IMR-90 (cell line): ENCODE measurements around the gene CCNA2. TPM values are rescaled to one million over a fixed set of nuclear protein-coding genes. Genes with fewer than 3 reads are reported as not detected.

ENCODE experiments used
- ATAC-seq: fragments of 200-7000 bp; cut with Tn5 transposase; 2 replicates; pipeline ENCODE4 v1.9.1; 2020; ENCODE audit warnings: low read depth, mild to moderate bottlenecking, moderate library complexity
- BruUV-seq: library from RNA; stranded (reverse); fragments of 400-500 nt; replicated peaks from 2 replicates; lab custom pipeline; 2021; lab: Mats Ljungman, UMichigan
- CTCF ChIA-PET: fragments of 300-600 bp; formaldehyde crosslinking; extraction: SDS; loops from one replicate; lab custom pipeline; 2021; ENCODE audit warnings: antibody characterized with exemption; lab: Yijun Ruan, JAX
- POLR2A ChIA-PET: fragments of 300-600 bp; sonication (Branson Sonifier 250); formaldehyde crosslinking; loops from one replicate; lab custom pipeline; 2022; ENCODE audit warnings: antibody characterized with exemption; ENCODE audit not compliant: unreplicated experiment; lab: Charles Lee
- DNase-seq: peaks from one replicate; pipeline ENCODE4 v3.0.0; 2013
- H2AFZ ChIP-seq: replicated peaks from 2 replicates; pipeline ENCODE3; 2013; ENCODE audit warnings: low read length, mild to moderate bottlenecking; ENCODE audit not compliant: poor library complexity
- H2AK5ac ChIP-seq: 2 replicates; pipeline ENCODE4 v1.6.1; 2013; ENCODE audit warnings: low read depth, low read length, inconsistent platforms
- H2AK9ac ChIP-seq: replicated peaks from 2 replicates; pipeline ENCODE3; 2013; ENCODE audit warnings: mild to moderate bottlenecking, low read depth, low read length, moderate library complexity; ENCODE audit not compliant: poor library complexity
- H2BK120ac ChIP-seq: 2 replicates; pipeline ENCODE4 v1.6.1; 2013; ENCODE audit warnings: low read depth, low read length, inconsistent platforms
- H2BK15ac ChIP-seq: 3 replicates; pipeline ENCODE4 v1.6.1; 2013; ENCODE audit warnings: low read depth, low read length, inconsistent platforms
- H2BK20ac ChIP-seq: 2 replicates; pipeline ENCODE4 v1.6.1; 2013; ENCODE audit warnings: low read depth, mild to moderate bottlenecking, inconsistent platforms, low read length, moderate library complexity
- H2BK5ac ChIP-seq: 2 replicates; pipeline ENCODE4 v1.6.1; 2013; ENCODE audit warnings: mild to moderate bottlenecking, low read depth, low read length, inconsistent platforms; ENCODE audit not compliant: poor library complexity, severe bottlenecking
- H3K14ac ChIP-seq: replicated peaks from 2 replicates; pipeline ENCODE4 v1.6.1; 2013; ENCODE audit warnings: low read depth, low read length, inconsistent platforms
- H3K18ac ChIP-seq: 2 replicates; pipeline ENCODE4 v1.6.1; 2013; ENCODE audit warnings: low read depth, low read length, control low read depth
- H3K23ac ChIP-seq: 2 replicates; pipeline ENCODE4 v1.6.1; 2013; ENCODE audit warnings: low read depth, low read length, inconsistent platforms
- H3K27ac ChIP-seq: 2 replicates; pipeline ENCODE4 v1.5.1; 2013; ENCODE audit warnings: mild to moderate bottlenecking, control low read depth, low read length; ENCODE audit not compliant: insufficient read depth
- H3K27me3 ChIP-seq: 2 replicates; pipeline ENCODE4 v1.6.1; 2013; ENCODE audit warnings: low read length; ENCODE audit not compliant: control insufficient read depth, insufficient read depth
- H3K36me3 ChIP-seq: 2 replicates; pipeline ENCODE4 v1.6.1; 2013; ENCODE audit warnings: low read length, mixed read lengths; ENCODE audit not compliant: control insufficient read depth, insufficient read depth
- H3K4ac ChIP-seq: 2 replicates; pipeline ENCODE4 v1.6.1; 2013; ENCODE audit warnings: low read depth, low read length, inconsistent platforms
- H3K4me1 ChIP-seq: 2 replicates; pipeline ENCODE4 v1.6.1; 2013; ENCODE audit warnings: low read length, mixed read lengths; ENCODE audit not compliant: control insufficient read depth, insufficient read depth
- H3K4me2 ChIP-seq: 2 replicates; pipeline ENCODE4 v1.6.1; 2013; ENCODE audit warnings: low read depth, mild to moderate bottlenecking, control low read depth, low read length, moderate library complexity
- H3K4me3 ChIP-seq: 2 replicates; pipeline ENCODE4 v1.5.1; 2013; ENCODE audit warnings: low read depth, mild to moderate bottlenecking, control low read depth, low read length, moderate library complexity; ENCODE audit not compliant: insufficient read depth
- H3K56ac ChIP-seq: 2 replicates; pipeline ENCODE4 v1.6.1; 2013; ENCODE audit warnings: low read length, inconsistent platforms; ENCODE audit not compliant: insufficient read depth; ENCODE audit errors: extremely low read depth
- H3K79me1 ChIP-seq, 2 experiments: 2 replicates each; pipeline ENCODE4 v1.6.1; 2013; ENCODE audit warnings: low read length in 2 of 2, inconsistent platforms in 1 of 2, low read depth in 1 of 2
- H3K9ac ChIP-seq: 2 replicates; pipeline ENCODE4 v1.6.1; 2013; ENCODE audit warnings: low read depth, low read length, control low read depth
- H3K9me1 ChIP-seq: 2 replicates; pipeline ENCODE4 v1.6.1; 2013; ENCODE audit warnings: low read length, inconsistent platforms; ENCODE audit not compliant: insufficient read depth
- H3K9me3 ChIP-seq: 2 replicates; pipeline ENCODE4 v1.6.1; 2013; ENCODE audit warnings: low read length; ENCODE audit not compliant: control insufficient read depth, insufficient read depth
- H4K20me1 ChIP-seq: 2 replicates; pipeline ENCODE4 v1.6.1; 2013; ENCODE audit warnings: low read length, inconsistent platforms; ENCODE audit not compliant: insufficient read depth
- H4K5ac ChIP-seq: 2 replicates; pipeline ENCODE4 v1.6.1; 2013; ENCODE audit warnings: mild to moderate bottlenecking, low read depth, low read length, control low read depth
- H4K8ac ChIP-seq, 2 experiments: 2 replicates each; pipeline ENCODE4 v1.6.1; 2013; ENCODE audit warnings: low read depth in 2 of 2, low read length in 2 of 2, control low read depth in 1 of 2, inconsistent platforms in 1 of 2
- H4K91ac ChIP-seq: 2 replicates; pipeline ENCODE4 v1.6.1; 2013; ENCODE audit warnings: low read depth, low read length, inconsistent platforms; ENCODE audit not compliant: insufficient read depth
- RCOR1 ChIP-seq: IDR thresholded peaks from 2 replicates; pipeline ENCODE4 v1.6.1; 2012; ENCODE audit warnings: mild to moderate bottlenecking, low read length, improper control_type of control experiment; ENCODE audit not compliant: insufficient replicate concordance
- SMC3 ChIP-seq: fragments of 150-350 bp; IDR thresholded peaks from 2 replicates; pipeline ENCODE4 v1.6.1; 2016; ENCODE audit warnings: low read depth, mild to moderate bottlenecking, antibody characterized with exemption, low read length, moderate library complexity
- WGBS, 2 experiments: methylation state at CpG; one replicate each; pipeline versions ENCODE4 v1.1.5 to v1.1.7; 2013; ENCODE audit warnings: missing lambda C conversion rate in 2 of 2; ENCODE audit not compliant: insufficient read length in 1 of 2; ENCODE audit errors: extremely low coverage in 2 of 2; 5-methylcytosine and 5-hydroxymethylcytosine counted together
- dilution Hi-C: fragments of 300-500 bp; cut with HindIII; formaldehyde crosslinking; loops from one replicate; pipeline ENCODE4 v1.14.3; 2018; ENCODE audit warnings: low sequenced_read_pairs; ENCODE audit not compliant: unreplicated experiment
- in situ Hi-C: fragments of 300-500 bp; cut with MboI; formaldehyde crosslinking; loops from 3 replicates; pipeline ENCODE4 v1.14.3; 2019; ENCODE audit warnings: low sequenced_read_pairs, inconsistent platforms, mixed read lengths
- intact Hi-C: fragments of 100-400 bp; cut with micrococcal nuclease; formaldehyde crosslinking; loops from 2 replicates; pipeline ENCODE4 v1.10.0; 2022
- polyA plus RNA-seq, 3 experiments: library from polyadenylated mRNA; depleted of rRNA; stranded (reverse); fragments of >200 nt; gene quantifications; 2 replicates each; pipeline ENCODE4 v1.2.3, GENCODE V29; 2012; ENCODE audit warnings: low replicate concordance in 1 of 3
- total RNA-seq: library from RNA; depleted of rRNA; stranded (reverse); fragments of >200 nt; gene quantifications from 2 replicates; pipeline ENCODE4 v1.2.3, GENCODE V29; 2012

Gene CCNA2
- total and polyA plus RNA-seq, 2 of the 4 experiments (the other 2 are of a cell fraction): 22.8 to 54.3 TPM

DNA sequence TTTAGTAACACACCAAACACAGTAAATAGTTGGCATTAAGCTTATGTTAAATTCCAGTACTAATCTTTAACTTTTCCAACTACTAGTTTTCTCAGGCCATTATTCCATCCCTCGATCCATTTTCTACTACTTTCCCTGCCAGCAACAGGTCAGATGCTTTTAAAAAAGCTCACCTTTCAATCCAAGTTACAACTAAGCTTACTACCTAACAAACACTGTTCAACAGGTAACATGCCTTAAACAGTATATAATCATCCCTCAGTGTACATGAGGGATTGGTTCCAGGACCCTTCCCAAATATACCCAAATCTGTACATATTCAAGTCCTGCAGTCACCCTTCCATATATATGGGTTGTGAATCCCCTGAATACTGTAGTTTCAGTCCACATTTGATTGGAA is 5.5 kb downstream of the CCNA2 start:
- no peak overlapping the region for H2BK20ac ChIP-seq

More for the DNA sequence above, 5.5 kb downstream of the CCNA2 start:
- no peak overlapping the region for H3K18ac ChIP-seq
- dilution Hi-C loops: loop anchor here (10.0 kb wide), 1 partner anchor 153 kb away; no protein-coding TSS in a partner anchor
- H3K9me1 ChIP-seq: no peaks in the 10 kb centered on the region
- no peak overlapping the region for H2AK5ac ChIP-seq
- H4K91ac ChIP-seq: no peak overlapping the region
- no peak overlapping the region for H2BK120ac ChIP-seq
- H2BK5ac ChIP-seq: peak overlapping the region; percentile 28
- no peak overlapping the region for H2AFZ ChIP-seq
- no peaks in the 10 kb centered on the region for H3K27me3 ChIP-seq
- no peak overlapping the region for H3K4me3 ChIP-seq
- DNase-seq (no peak), ATAC-seq (no peak)
- ChIA-PET CTCF (no interaction called here), POLR2A (no interaction called here)
- H3K9me3 ChIP-seq: no peaks in the 10 kb centered on the region
- intact Hi-C loops: loop anchor here (5.0 kb wide), 1 partner anchor 51 kb away; the partner anchor contains the start of gene SMIM43
- no peak overlapping the region for H2AK9ac ChIP-seq
- no peak overlapping the region for H4K8ac ChIP-seq
- H4K20me1 ChIP-seq: no peaks in the 10 kb centered on the region
- peaks cover 16 to 32% of the 10 kb centered on the region in 2 experiments; a peak in 3 of 4 replicates for H3K79me1 ChIP-seq
- no peak overlapping the region for H3K14ac ChIP-seq
- H2BK15ac ChIP-seq: no peak overlapping the region
- H4K5ac ChIP-seq: no peak overlapping the region; the same call in 1 of the 2 replicates
- 0 out of 2 replicates have a peak overlapping the region, but pooled peaks have one; percentile 14 for H3K23ac ChIP-seq
- H3K36me3 ChIP-seq: peaks cover 6% of the 10 kb centered on the region
- 100% methylated on average over 1 of the region's 1 CpG; no CpG with 5 or more reads in 1 of the 2 experiments for WGBS, 2 experiments
- BruUV-seq: no TSS peak
- no peak overlapping the region for H3K4me2 ChIP-seq
- H3K4me1 ChIP-seq: peaks cover 4% of the 10 kb centered on the region
- in situ Hi-C loops: no loop called here
- no peak overlapping the region for H3K4ac ChIP-seq
- no peak overlapping the region; the same call in 1 of the 2 replicates for H3K9ac ChIP-seq
- H3K27ac ChIP-seq: no peak overlapping the region
- TF ChIP-seq RCOR1 (no peak), SMC3 (no peak)
- no peak overlapping the region for H3K56ac ChIP-seq
